HG03342 (cell line): ENCODE results near the gene CFAP91.

ENCODE experiments used
- ATAC-seq: cut with Tn5 transposase; IDR thresholded peaks from one replicate; pipeline ENCODE4 v1.9.1; 2021; ENCODE audit warnings: mild to moderate bottlenecking, moderate library complexity; ENCODE audit not compliant: unreplicated experiment

CFAP91 gene

GRCh38 chr3:119738741-119739140, 35.9 kb downstream of the CFAP91 start:
- ATAC-seq, result no peak

GRCh38 chr3:119741657-119742590, 39.1 kb downstream of the CFAP91 start:
- ATAC-seq, result no peak

- ATAC-seq, result no peak
These were observed 41.1 kb downstream of the CFAP91 start for GRCh38 chr3:119743921-119744320.

- ATAC-seq, result no peak
These were observed 43.1 kb downstream of the CFAP91 start for GRCh38 chr3:119745942-119746341.

- no peak for ATAC-seq
These were observed 43.6 kb downstream of the CFAP91 start for GRCh38 chr3:119746423-119746822.

GRCh38 chr3:119747357-119747756, 44.5 kb downstream of the CFAP91 start:
- ATAC-seq, result no peak

GRCh38 chr3:119748991-119749390, 46.2 kb downstream of the CFAP91 start:
- ATAC-seq, result no peak

- ATAC-seq, result no peak
These were observed 48.6 kb downstream of the CFAP91 start for GRCh38 chr3:119751423-119751822.
